ENCODE measurements around the gene INMT. TPM values are rescaled to one million over a fixed set of nuclear protein-coding genes. Genes with fewer than 3 reads are reported as not detected.

Gene INMT
- total and polyA plus RNA-seq, 4 donors = 0.35 to 11.6 (median 3.3) TPM

DNA sequence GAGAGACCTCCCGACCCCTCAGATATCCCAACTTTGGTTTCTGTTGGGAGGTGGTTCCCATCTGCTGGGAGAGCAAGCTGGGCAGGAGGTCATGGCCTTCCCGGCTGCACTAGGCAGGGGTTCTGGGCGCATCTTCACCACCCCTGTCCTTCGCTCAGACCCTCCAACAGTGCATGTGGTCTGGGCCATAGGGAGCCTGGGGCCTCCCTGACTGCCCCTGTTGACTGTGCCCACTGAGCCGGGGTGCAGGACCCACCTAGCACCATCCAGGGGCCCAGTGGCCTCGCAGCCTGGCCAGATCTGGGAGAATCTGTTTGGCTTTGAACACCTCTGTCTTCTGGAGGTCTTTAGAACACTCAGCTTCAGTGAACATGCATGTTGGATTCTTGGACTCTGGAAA is 18.7 kb upstream of the INMT start:
- Histone ChIP-seq H3K27me3 (ENCODE audit: control insufficient read depth, insufficient read depth, low read length) (peaks cover 4% of the 10 kb centered on the region), H3K9me3 (ENCODE audit: control insufficient read depth, insufficient read depth, low read length) (no peaks in the 10 kb centered on the region), H3K36me3 (ENCODE audit: control insufficient read depth, insufficient read depth, low read length) (no peaks in the 10 kb centered on the region), H3K4me3 (ENCODE audit: low read depth, low read length) (no peak overlapping the region), H3K27ac (ENCODE audit: low read depth, low read length) (no peak overlapping the region), H3K4me1 (ENCODE audit: control insufficient read depth, insufficient read depth, low read length) (no peaks in the 10 kb centered on the region)
- WGBS (ENCODE audit: insufficient coverage) = 93% methylated on average over 5 of the region's 6 CpGs
- no peak for DNase-seq (ENCODE audit: low read depth in 4 of 6, low spot score in 6 of 6)

DNA sequence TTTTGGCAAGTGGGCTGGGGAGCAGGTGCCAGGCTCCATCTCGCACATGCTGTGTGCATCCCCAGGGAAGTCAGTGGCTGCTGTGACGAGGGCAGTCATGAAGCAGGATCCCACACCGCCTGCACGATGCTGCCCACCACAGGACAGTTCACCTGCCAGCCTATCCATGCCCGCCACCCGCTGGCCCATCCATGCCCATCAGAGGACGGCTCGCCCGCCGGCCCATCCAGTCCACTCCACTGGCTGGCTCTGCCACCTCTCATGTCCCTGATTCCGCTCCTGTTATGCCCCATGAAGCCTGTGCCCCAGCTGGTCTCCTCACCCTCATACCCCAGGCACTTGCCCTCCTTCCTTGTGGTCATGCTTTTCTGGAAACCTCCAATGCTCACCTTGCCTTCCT is 18.2 kb upstream of the INMT start:
- Histone ChIP-seq H3K9me3 (ENCODE audit: control insufficient read depth, insufficient read depth, low read length) (no peaks in the 10 kb centered on the region), H3K27ac (ENCODE audit: low read depth, low read length) (no peak overlapping the region), H3K27me3 (ENCODE audit: control insufficient read depth, insufficient read depth, low read length) (peaks cover 4% of the 10 kb centered on the region), H3K4me3 (ENCODE audit: low read depth, low read length) (no peak overlapping the region), H3K36me3 (ENCODE audit: control insufficient read depth, insufficient read depth, low read length) (no peaks in the 10 kb centered on the region), H3K4me1 (ENCODE audit: control insufficient read depth, insufficient read depth, low read length) (no peaks in the 10 kb centered on the region)
- 82% methylated on average over 11 of the region's 11 CpGs for WGBS (ENCODE audit: insufficient coverage)
- peak in 2 of 6 donors; percentile 27 to 39 for DNase-seq (ENCODE audit: low read depth in 4 of 6, low spot score in 6 of 6)

DNA sequence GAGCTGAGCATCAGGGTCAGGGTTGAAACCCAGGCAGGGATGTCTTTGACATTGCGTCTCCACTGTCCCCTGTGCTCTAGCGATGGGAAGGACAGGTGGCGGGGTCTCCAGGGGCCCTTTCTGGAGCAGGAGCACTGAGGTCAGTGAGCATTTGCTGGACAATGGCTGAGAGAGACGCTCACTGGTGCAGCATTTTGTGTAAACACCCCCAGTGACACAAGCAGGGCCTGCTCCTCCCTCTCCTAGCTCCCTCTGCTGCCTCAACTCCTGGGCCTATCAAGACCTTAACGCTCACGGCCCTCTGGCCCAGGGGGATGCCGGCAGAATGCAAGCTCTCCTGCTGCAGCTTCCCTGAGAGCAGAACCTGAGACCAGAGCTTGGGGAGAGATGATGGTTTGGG is 17.4 kb upstream of the INMT start:
- H3K4me1 ChIP-seq (ENCODE audit: control insufficient read depth, insufficient read depth, low read length) = no peaks in the 10 kb centered on the region
- DNase-seq (ENCODE audit: low read depth in 4 of 6, low spot score in 6 of 6) = no peak
- WGBS (ENCODE audit: insufficient coverage) = 68% methylated on average over 6 of the region's 7 CpGs

DNA sequence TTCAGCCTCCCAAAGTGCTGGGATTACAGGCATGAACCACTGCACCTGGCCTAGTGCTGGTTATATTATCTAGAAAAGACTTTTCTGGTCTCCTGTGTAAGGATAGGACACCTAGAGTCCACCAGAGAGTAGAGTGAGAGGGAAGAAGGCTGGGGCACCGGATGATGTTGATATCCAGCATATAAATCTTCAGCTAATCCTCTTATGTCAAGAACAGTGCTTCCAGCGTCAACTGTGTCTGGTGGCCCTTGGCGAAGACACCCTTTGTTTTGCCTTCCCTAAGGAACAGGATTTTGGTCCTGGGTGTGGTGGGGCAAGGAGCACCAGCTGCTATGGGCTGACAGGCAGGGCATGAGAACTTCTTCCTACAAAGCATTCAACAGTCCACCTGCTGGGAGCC is 16.3 kb upstream of the INMT start:
- Histone ChIP-seq H3K4me3 (ENCODE audit: low read depth, low read length) (no peak overlapping the region), H3K36me3 (ENCODE audit: control insufficient read depth, insufficient read depth, low read length) (no peaks in the 10 kb centered on the region), H3K9me3 (ENCODE audit: control insufficient read depth, insufficient read depth, low read length) (no peaks in the 10 kb centered on the region), H3K4me1 (ENCODE audit: control insufficient read depth, insufficient read depth, low read length) (no peaks in the 10 kb centered on the region), H3K27ac (ENCODE audit: low read depth, low read length) (no peak overlapping the region), H3K27me3 (ENCODE audit: control insufficient read depth, insufficient read depth, low read length) (peaks cover 4% of the 10 kb centered on the region)
- no peak for DNase-seq (ENCODE audit: low read depth in 4 of 6, low spot score in 6 of 6)
- 86% methylated on average over 1 of the region's 3 CpGs for WGBS (ENCODE audit: insufficient coverage)

More for the DNA sequence above, 17.4 kb upstream of the INMT start:
- Histone ChIP-seq H3K27ac (ENCODE audit: low read depth, low read length) (no peak overlapping the region), H3K27me3 (ENCODE audit: control insufficient read depth, insufficient read depth, low read length) (peaks cover 4% of the 10 kb centered on the region), H3K36me3 (ENCODE audit: control insufficient read depth, insufficient read depth, low read length) (no peaks in the 10 kb centered on the region), H3K9me3 (ENCODE audit: control insufficient read depth, insufficient read depth, low read length) (no peaks in the 10 kb centered on the region), H3K4me3 (ENCODE audit: low read depth, low read length) (no peak overlapping the region)

DNA sequence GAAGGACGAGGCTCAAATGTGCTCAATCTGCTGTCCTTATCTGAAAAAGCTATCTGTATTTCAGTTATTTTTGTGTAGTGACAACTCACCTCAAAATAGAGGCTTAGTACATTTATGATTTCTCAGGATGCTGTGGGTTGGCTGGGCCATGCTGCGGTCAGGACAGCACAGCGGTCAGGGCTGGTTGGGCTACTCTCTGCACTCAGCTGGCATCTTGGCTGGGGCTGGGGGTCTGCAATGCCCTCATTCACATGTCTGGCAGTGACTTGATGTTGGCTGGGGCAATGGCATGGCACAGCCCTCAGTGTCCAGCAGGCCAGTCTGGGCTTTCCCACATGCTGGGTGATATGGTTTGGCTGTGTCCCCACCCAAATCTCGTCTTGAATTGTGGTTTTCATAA is 15.6 kb upstream of the INMT start:
- no peaks in the 10 kb centered on the region for H3K9me3 ChIP-seq (ENCODE audit: control insufficient read depth, insufficient read depth, low read length)
- WGBS (ENCODE audit: insufficient coverage) = 91% methylated on average over 3 of the region's 4 CpGs
- H3K4me3 ChIP-seq (ENCODE audit: low read depth, low read length) = no peak overlapping the region
- no peaks in the 10 kb centered on the region for H3K4me1 ChIP-seq (ENCODE audit: control insufficient read depth, insufficient read depth, low read length)
- H3K36me3 ChIP-seq (ENCODE audit: control insufficient read depth, insufficient read depth, low read length) = no peaks in the 10 kb centered on the region
- H3K27ac ChIP-seq (ENCODE audit: low read depth, low read length) = no peak overlapping the region
- H3K27me3 ChIP-seq (ENCODE audit: control insufficient read depth, insufficient read depth, low read length) = peaks cover 1% of the 10 kb centered on the region
- no peak for DNase-seq (ENCODE audit: low read depth in 4 of 6, low spot score in 6 of 6)

DNA sequence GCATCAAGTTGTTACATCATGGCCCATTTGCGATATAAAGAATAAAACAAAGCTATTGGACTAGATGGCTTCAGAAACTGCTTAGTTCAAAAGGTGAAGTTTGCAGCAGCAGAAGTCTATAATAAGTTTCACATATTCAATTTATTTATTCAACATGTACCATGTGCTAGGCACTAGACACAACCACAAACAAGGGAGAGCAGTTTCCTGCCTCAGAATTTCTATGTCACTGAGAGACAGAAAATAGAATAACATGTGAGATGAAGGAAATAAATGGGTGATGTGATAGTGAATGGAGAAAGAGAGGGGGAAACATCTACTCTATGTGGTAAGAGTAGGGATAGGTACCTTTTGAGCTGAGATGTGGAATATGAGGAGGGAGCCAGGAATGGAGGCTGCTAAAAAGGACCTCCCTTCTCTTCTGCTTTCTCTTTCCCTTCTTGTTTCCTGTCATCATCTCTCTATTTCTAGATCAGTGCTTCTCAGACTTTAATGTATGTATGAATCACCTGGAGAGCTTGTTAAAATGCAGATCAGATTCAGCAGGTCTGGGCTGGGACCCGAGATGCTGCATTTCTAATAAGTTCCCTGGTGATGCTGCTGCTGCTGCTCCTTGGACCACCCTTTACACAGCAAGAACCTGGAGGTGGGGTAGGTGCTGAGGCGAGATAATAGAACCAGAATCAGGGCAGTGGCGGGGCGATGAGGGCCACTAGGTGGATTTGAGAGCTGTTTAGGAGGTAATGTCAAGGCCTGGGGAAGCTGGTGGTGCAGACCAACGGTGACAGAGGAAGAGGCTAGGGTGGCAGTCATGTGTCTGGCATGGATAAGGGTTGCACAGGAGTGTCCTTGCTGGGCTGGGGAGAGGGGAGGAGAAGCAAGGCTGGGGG is 13.7 kb upstream of the INMT start:
- WGBS (ENCODE audit: insufficient coverage) = 84% methylated on average over 5 of the region's 6 CpGs
- Histone ChIP-seq H3K4me3 (ENCODE audit: low read depth, low read length) (no peak overlapping the region), H3K4me1 (ENCODE audit: control insufficient read depth, insufficient read depth, low read length) (no peaks in the 10 kb centered on the region)

DNA sequence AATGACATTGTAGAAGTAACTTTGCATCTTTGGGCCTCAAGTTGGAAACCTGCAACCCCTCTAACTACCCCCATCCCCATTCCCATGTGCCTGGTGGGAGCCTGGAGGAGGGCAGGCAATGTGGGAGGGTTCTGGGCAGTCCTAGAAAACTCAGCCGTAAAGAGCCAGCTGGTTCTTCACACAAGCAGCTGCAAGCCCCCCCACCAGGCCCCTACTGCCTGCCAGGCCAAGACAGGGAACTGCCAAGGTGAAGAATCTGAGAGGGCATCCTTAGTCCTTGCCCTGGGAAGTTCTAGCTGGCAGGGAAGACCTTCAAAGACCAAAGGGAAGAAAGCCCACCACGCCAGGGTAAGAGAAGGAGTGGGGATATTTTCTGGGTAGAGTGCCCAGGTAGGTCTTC is 12.2 kb upstream of the INMT start:
- Histone ChIP-seq H3K27me3 (ENCODE audit: control insufficient read depth, insufficient read depth, low read length) (no peaks in the 10 kb centered on the region), H3K9me3 (ENCODE audit: control insufficient read depth, insufficient read depth, low read length) (no peaks in the 10 kb centered on the region), H3K4me3 (ENCODE audit: low read depth, low read length) (no peak overlapping the region), H3K4me1 (ENCODE audit: control insufficient read depth, insufficient read depth, low read length) (no peaks in the 10 kb centered on the region), H3K27ac (ENCODE audit: low read depth, low read length) (no peak overlapping the region), H3K36me3 (ENCODE audit: control insufficient read depth, insufficient read depth, low read length) (no peaks in the 10 kb centered on the region)
- DNase-seq (ENCODE audit: low read depth in 4 of 6, low spot score in 6 of 6) = no peak
- 90% methylated on average over 2 of the region's 2 CpGs for WGBS (ENCODE audit: insufficient coverage)

More for the DNA sequence above, 13.7 kb upstream of the INMT start:
- H3K27ac ChIP-seq (ENCODE audit: low read depth, low read length) = no peak overlapping the region
- no peaks in the 10 kb centered on the region for H3K9me3 ChIP-seq (ENCODE audit: control insufficient read depth, insufficient read depth, low read length)
- H3K36me3 ChIP-seq (ENCODE audit: control insufficient read depth, insufficient read depth, low read length) = no peaks in the 10 kb centered on the region
- no peak for DNase-seq (ENCODE audit: low read depth in 4 of 6, low spot score in 6 of 6)
- H3K27me3 ChIP-seq (ENCODE audit: control insufficient read depth, insufficient read depth, low read length) = no peaks in the 10 kb centered on the region

DNA sequence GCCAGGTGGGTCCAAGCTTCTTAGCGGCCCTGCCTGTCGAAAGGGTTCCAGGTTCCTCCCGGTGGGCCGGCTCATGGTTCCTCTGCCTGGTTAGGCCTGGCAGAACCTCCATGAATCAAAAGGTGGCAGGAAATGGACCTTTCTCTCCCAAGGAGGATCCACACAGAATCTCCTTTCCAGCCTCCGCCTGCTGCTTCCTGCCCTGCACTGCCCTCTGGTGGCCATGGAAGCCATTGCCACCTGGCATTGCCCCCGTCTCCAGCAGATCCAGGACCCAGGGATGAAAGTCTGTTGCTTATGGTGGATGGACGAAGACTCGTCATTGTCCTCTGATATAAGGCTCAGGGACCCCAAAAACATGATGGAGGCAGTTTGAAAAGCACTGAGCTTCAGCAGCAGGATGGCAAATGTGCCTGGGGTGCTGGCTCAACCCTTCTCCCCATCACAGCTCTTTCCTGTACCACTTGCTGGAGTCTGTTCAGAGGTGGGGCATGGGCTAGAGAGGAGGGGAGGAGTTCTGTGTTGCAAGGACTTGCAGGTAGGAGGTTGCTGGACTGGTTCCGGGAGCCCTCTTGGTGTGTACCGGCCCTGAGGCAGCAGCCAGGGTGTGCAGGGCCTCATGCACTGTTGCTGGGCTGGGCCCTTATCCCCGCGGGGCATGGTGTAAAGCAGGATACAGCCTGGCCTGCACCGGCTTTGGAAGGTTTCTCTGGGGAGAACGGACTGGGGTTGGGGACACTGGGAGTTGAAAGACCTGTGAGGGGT is 11.3 kb upstream of the INMT start:
- Histone ChIP-seq H3K27ac (ENCODE audit: low read depth, low read length) (no peak overlapping the region), H3K9me3 (ENCODE audit: control insufficient read depth, insufficient read depth, low read length) (no peaks in the 10 kb centered on the region), H3K4me3 (ENCODE audit: low read depth, low read length) (no peak overlapping the region), H3K36me3 (ENCODE audit: control insufficient read depth, insufficient read depth, low read length) (no peaks in the 10 kb centered on the region), H3K27me3 (ENCODE audit: control insufficient read depth, insufficient read depth, low read length) (no peaks in the 10 kb centered on the region), H3K4me1 (ENCODE audit: control insufficient read depth, insufficient read depth, low read length) (no peaks in the 10 kb centered on the region)
- 43% methylated on average over 12 of the region's 14 CpGs for WGBS (ENCODE audit: insufficient coverage)
- peak in 5 of 6 donors; percentile 47 to 88 (median 62) for DNase-seq (ENCODE audit: low read depth in 4 of 6, low spot score in 6 of 6)

DNA sequence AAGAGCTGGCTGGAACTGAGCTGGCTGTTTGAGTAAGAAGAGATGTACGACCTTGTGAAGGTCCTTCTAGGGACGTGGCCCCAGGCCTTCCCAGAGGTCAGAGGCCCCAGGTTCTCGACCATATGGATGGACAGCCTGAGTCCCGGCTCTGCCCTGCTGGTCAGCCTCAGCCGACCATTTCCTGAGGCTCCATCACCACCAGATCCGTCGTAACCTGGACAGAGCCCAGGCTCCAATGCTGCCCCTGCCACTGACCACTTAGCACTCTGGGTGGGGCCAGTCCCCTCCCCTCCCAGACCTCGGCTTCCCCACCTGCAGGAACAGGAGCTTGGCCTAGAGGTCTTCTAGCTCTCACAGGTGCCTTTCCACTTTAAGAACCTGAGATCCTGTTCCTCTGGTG is 10.6 kb upstream of the INMT start:
- Histone ChIP-seq H3K27me3 (ENCODE audit: control insufficient read depth, insufficient read depth, low read length) (no peaks in the 10 kb centered on the region), H3K4me3 (ENCODE audit: low read depth, low read length) (no peak overlapping the region), H3K27ac (ENCODE audit: low read depth, low read length) (no peak overlapping the region), H3K4me1 (ENCODE audit: control insufficient read depth, insufficient read depth, low read length) (no peaks in the 10 kb centered on the region), H3K9me3 (ENCODE audit: control insufficient read depth, insufficient read depth, low read length) (no peaks in the 10 kb centered on the region), H3K36me3 (ENCODE audit: control insufficient read depth, insufficient read depth, low read length) (no peaks in the 10 kb centered on the region)
- 86% methylated on average over 8 of the region's 8 CpGs for WGBS (ENCODE audit: insufficient coverage)
- DNase-seq (ENCODE audit: low read depth in 4 of 6, low spot score in 6 of 6) = no peak
